Left ventricle myocardium superior (tissue), 1 donor: ENCODE results near the gene CADM1. TPM values are rescaled to one million over a fixed set of nuclear protein-coding genes. Genes with fewer than 3 reads are reported as not detected.

Source experiments
- ATAC-seq: fragments of 200-7000 bp; cut with Tn5 transposase; one replicate; pipeline ENCODE4 v1.9.1; 2020; ENCODE audit warnings: mild to moderate bottlenecking, moderate library complexity
- DNase-seq: peaks from one replicate; pipeline ENCODE4 v3.0.0-alpha.2; 2020
- intact Hi-C: fragments of 100-400 bp; cut with micrococcal nuclease; formaldehyde crosslinking; loops from one replicate; pipeline ENCODE4 v1.11.0; 2022
- total RNA-seq: library from RNA; stranded (reverse); fragmentation: NEBNext Ultra II Directional; extraction: Animal tissue kit (Norgen Biotek cat#: 25700); gene quantifications from one replicate; pipeline ENCODE4 v1.2.1, GENCODE V29; 2021
- donor health status: DM: no; HTN: yes; CAD: no; lungs with severe emphysema.

The CADM1 gene
- total RNA-seq, 1 donor from 2014 or later, result 38.5 TPM

- intact Hi-C loops, result loop anchor here (5.0 to 10.0 kb wide), 2 partner anchors 164 to 876 kb away; partner anchors contain the start of gene CADM1
- ATAC-seq (no peak), DNase-seq (no peak)
These were observed 165.7 kb downstream of the CADM1 start for GRCh38 chr11:115338476-115338875.

GRCh38 chr11:115334932-115335788 lies 169.1 kb downstream of the CADM1 start:
- no peak for DNase-seq
- intact Hi-C loops, result loop anchor here (5.0 to 10.0 kb wide), 2 partner anchors 167 to 880 kb away; partner anchors contain the start of gene CADM1
- no peak for ATAC-seq

- intact Hi-C loops, result loop anchor here (10.0 kb wide), 1 partner anchor 881 kb away; no protein-coding TSS in a partner anchor
- ATAC-seq, result no peak
- no peak for DNase-seq
These were observed 170.3 kb downstream of the CADM1 start for GRCh38 chr11:115333949-115334348.

- DNase-seq (no peak), ATAC-seq (no peak)
- intact Hi-C loops, result loop anchor here (10.0 kb wide), 1 partner anchor 882 kb away; no protein-coding TSS in a partner anchor
These were observed 171.1 kb downstream of the CADM1 start for GRCh38 chr11:115333121-115333520.

DNA sequence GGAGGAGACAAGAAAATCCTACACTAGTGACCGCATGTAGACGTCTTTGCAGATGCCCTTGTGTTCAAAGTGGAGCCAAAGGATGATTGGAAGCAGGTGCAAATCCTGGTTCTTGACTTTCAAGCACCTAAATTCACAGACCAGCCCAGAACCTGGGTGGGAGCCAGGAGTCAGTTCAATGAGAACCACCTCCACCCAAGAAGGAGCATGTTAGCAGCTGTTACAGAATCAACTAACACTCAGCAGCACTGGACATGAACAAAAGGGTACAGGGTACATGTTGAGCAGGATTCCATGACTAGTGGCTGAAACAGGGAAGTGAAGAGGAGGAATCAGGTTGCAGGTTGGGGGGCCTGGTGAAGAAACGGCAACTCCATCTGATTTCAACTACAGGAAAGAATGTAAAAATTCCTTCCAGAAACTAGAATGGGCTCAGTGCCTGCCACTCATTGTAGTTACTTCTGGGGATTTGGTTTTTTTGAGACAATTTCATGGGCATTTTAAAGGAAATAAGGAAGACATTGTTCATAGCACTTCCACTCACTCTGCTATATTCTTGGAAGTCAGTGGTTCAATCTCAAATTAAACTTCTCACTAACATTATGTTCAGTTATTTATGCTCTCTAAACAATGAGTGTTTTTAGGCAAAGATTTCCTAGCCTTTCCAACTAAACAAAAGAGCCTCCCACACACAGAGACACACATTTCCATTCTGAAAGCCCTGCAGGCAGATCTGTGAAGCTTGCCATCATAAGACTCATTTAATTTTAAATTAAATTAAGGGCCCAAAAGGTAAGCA lies 173.3 kb downstream of the CADM1 start:
- intact Hi-C loops, result loop anchor here (10.0 kb wide), 1 partner anchor 884 kb away; no protein-coding TSS in a partner anchor
- DNase-seq (no peak), ATAC-seq (peak; percentile 50)

DNA sequence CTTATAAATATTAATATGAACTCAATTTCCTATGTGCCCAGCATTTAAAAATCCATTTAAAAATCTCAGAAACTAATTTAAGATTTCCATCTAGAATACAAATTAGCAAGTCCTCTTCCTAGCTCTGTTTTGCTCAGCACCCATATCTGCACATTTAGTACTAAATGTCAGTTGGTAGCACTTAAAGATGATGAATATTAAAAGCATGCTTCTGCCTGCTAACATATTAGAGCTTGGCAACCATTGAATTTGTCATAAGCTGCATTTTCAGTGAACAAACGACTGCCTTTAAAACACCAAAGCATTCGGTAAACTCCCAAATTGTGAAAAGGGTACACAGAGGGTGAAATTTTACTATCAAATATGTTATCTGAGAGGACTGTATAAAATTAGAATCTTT lies 177.7 kb downstream of the CADM1 start:
- no peak for DNase-seq
- intact Hi-C loops, result no loop called here
- no peak for ATAC-seq

DNA sequence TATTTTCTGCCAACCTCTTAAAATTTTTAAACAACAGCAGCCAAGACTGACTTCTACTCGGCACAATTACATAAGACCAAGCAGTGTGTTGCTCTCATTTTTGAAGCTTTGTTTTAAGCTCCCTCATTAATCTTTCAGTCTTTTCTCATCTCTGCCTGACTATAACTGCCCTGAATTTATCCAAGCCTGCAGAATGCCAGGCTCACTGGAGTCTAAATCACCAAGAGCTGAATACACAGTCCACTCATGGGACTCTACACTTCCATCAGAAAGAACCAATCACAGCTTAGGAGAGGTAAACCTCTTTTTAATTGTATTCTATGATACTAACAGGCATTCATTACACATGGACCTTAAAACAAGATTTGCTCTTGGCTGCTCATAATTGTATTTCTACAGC lies 178.7 kb downstream of the CADM1 start:
- intact Hi-C loops, result no loop called here
- DNase-seq, result no peak
- peak; percentile 21 for ATAC-seq

DNA sequence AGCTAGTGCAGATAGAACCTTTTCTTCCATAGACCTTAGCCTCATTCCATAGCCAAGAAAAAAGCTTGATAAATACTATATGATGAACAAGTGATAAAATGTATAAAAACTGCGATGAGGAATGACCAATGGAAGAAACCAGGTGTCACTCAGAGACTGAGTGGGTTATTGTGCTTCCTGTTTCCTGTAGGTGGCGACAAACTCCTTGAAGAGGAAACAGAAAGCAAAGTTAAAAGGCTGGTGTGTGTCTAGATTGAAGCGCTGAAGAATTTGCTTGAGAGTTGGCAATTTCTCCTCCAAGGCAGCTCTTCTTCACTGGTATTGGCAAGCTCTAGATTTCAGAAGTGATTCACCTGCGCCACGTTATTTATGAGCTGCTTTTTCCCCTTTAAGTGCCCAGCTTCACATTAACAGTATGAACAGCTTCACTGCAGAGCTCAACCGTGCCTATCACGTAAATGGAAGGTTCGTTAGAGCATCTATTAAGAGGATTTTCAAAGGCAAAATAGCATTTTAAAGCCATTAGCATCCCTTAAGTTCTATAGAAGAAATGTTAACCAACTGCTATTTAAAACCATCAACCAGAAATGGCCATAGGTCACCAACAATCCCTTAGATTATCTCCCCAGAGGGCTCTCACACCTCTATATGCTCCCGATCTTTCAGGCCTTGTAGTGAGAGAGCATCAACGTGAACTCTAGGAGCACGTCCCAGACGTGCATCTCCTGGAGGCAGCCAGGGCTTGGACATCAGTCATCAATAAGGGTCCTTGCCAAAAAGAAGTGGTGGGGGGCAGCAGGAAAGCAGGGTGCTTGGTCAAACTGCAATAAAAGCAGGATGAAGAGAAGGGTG lies 179.4 kb downstream of the CADM1 start:
- intact Hi-C loops, result loop anchor here (5.0 kb wide), 1 partner anchor 952 kb away; no protein-coding TSS in a partner anchor
- DNase-seq (no peak), ATAC-seq (peak; percentile 88)

DNA sequence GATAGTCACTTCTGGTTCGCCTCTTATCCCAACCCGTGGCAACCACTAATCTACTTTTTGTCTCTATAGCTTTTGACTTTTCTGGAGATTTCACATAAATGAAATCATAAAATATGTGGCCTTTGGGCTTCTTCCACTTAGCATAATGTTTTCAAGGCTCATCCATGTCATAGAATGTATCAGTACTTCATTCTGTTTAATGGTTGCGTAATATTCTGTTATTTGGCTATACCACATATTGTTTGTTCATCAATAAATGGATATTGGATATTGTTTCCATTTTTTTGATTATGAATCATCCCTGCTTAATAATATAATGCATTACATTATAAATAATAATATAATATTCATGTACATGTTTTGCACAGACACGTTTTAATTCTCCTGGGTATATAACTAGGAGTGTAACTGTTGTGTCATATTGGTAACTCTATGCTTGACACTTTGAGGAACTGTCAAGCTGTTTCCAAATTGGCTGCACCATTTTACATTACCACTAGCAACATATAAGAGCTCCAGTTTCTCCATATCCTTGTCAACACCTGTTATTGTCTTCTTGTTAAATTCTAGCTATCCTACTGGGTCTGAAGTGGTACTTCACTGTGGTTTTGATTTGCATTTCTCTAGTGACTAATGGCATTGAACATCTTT lies 181.5 kb downstream of the CADM1 start:
- intact Hi-C loops, result loop anchor here (5.0 kb wide), 1 partner anchor 955 kb away; no protein-coding TSS in a partner anchor
- ATAC-seq (no peak), DNase-seq (no peak)

GRCh38 chr11:115321605-115322289 lies 182.5 kb downstream of the CADM1 start:
- no peak for ATAC-seq
- no peak for DNase-seq
- intact Hi-C loops, result loop anchor here (5.0 kb wide), 1 partner anchor 956 kb away; no protein-coding TSS in a partner anchor

DNA sequence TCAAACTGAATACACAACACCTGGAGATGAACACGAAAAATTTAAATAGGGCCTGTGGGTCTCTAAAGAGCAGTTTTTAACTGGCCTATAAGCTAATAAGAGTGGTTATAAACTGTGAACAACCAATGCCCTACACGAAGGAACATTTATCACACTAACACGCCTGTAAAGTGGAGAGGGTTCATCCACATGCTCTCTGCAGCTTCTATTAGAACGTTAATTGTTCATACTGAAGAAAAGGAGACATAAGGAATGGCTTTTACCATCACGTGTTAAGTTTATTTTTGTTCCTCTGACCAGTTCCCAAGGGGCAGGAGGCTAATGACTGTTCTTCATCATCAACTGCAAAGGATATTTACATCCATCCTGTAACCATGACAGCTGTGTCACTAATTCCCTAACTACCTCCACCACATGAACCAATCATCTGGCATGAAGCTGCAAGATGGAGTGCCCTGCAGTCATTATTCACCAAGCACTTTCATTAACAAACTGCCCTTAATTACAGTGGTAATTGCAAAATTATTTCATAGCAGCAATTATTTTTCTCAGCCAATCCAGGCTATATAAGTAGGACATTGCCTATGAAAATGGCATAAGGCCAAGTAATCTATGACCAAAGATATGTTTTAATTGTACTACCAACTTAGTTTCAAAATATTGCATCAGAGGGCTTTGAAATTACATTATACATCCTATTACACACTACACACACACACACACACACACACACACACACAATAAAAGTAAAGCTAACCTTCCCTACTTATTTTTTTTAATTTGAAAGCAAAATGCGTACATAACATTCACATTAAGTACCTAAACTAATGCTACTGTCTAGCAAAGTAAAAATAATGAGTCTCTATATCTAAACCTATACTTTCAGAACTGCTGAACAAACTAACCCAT lies 186.7 kb downstream of the CADM1 start:
- ATAC-seq (no peak), DNase-seq (no peak)
- intact Hi-C loops, result no loop called here

GRCh38 chr11:115316696-115317095 lies 187.5 kb downstream of the CADM1 start:
- intact Hi-C loops, result no loop called here
- ATAC-seq (no peak), DNase-seq (no peak)

DNA sequence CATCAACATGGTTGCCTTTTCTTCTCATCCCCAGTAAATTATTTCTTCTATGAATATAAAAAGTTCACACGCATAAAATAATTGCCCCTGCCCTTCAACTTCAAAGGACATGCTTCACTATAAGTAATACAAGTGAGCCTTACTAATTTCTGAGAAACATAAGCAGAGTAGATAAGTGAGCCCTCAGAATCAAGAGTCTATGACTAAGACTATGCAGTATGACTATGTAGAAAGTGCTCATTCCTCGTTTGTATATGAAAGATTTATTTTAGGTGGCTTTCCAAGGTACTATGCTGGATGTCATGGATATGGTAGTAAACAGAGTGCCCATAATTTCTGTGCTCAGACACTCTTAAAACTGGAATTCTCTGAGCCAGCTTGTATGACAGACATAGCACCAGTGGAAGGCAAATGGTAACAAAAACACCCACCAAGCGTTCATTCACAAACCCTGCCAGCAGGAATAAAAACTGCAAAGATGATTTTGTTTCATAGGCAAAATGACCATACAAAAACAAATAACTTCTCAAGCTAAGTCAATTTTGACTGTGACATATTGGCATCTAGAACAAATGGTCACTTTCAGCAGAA lies 189.8 kb downstream of the CADM1 start:
- intact Hi-C loops, result no loop called here
- ATAC-seq (no peak), DNase-seq (no peak)

DNA sequence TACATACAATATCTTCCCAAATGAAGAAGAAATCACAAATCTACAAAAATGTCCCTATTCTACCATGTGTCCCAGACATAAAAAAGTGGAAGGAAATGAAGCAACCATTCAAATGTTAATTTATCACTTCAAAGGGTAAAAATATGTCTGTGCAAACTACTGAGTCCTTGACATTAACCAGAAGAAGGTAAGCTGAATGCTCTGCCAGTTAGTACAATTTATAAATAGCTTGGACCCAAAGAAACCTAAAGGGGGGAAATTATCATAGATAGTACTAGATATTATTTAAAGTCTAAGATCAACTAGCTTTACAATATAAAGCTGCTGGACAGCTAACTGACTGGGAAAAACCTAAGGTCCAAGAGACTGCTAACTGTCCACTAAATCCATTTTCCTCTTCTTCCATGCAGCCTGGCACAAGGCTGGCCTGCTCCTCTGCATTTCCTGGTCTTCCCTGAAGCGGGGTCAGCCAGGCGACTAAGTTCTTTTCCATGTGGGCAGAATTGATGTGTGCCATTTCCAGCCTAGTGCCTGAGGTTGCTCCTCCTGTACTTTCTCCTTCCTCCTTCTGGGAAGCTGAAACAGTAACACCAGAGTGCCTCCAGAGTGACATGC lies 190.9 kb downstream of the CADM1 start:
- intact Hi-C loops, result no loop called here
- DNase-seq (no peak), ATAC-seq (peak; percentile 56)

DNA sequence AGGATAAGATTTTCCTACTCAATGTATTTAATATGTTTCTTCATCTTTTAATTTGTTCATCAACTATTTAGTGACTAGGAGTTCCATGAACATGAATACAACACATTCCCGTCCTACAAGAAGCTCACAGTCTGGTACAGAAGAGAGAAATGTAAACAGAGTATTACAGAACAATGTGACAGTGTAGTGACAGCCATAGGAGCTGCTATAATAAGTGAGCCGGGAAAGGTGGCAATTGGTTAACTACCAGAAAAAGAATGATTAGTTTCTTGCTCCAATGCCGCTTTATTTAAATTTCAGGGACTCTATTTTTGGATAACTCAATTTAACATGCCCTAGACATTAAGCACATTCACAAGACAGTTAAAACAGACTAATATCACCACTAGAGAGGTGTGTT lies 192.3 kb downstream of the CADM1 start:
- no peak for DNase-seq
- intact Hi-C loops, result no loop called here

GRCh38 chr11:115306689-115307088 lies 197.5 kb downstream of the CADM1 start:
- intact Hi-C loops, result no loop called here
- ATAC-seq (no peak), DNase-seq (no peak)

More for the DNA sequence above, 192.3 kb downstream of the CADM1 start:
- no peak for ATAC-seq
